ENCODE results near the gene DOLPP1.
"Not testable (repeated sequence)": the region's sequence is repeated elsewhere in the genome, so short reads cannot be mapped to it uniquely, and the experiment has no call there.

DOLPP1 gene, protein sequence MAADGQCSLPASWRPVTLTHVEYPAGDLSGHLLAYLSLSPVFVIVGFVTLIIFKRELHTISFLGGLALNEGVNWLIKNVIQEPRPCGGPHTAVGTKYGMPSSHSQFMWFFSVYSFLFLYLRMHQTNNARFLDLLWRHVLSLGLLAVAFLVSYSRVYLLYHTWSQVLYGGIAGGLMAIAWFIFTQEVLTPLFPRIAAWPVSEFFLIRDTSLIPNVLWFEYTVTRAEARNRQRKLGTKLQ

DNA sequence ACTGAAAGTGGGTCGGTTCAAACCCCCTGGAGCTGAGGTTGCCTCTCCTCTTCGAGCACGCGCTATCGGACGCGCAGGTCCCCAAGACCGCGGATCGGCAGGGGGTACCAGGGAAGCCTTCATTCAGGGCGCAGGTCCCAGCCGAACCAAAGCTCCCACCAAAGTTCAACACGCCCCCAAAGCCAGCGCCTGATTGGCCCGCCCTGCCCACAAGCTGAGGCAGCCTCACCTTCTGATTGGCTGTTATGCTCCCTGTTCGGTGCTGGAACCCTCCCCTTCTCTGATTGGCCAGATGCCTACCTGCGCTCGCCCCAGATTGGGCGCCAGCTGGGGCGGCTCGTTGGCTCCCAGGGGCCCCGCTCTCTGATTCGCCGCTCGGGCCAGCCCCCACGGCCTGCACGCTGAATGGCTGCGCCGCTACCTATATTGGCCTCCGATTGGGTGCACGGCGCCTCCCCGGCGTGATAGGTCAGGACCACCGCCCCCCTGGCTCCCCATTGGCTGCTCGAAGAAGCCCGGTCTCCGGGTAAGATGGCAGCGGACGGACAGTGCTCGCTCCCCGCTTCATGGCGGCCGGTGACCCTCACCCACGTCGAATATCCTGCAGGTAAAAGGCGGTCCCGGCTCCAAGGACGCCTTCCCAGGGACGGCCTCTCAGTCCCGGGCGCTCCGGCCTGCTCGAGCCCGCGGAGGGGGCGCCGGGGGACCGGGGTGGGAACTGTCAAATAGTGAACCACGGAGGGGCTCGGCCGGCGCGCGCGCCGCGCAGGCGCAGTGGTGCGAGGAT is at the start of gene DOLPP1:
DOLPP1 (plus strand) TSS at position 511 of the 787 bp plus-strand sequence; CDS start at position 532, 21 bp downstream.
- peak; percentile 96 for DNase-seq

DNA sequence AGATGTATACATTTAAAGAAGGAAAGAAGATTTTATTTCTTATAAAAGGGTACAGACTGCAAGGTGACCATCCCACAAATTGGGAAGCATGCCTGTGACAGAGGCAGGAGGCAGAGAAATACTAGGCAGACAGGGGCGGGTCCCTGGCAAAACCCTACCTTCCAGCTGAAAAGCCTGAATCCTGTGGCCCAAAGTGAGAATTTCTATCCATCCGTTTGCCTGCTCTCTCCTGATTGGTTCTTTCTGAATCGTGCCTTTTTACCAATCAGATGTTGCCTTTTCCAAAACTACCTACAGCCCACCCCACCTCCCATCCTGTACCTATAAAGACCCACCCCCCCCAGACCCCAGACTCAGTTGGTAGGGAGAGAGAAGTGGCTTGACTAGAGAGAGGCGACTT is 49.4 kb upstream of the DOLPP1 start:
- no peak for DNase-seq

DNA sequence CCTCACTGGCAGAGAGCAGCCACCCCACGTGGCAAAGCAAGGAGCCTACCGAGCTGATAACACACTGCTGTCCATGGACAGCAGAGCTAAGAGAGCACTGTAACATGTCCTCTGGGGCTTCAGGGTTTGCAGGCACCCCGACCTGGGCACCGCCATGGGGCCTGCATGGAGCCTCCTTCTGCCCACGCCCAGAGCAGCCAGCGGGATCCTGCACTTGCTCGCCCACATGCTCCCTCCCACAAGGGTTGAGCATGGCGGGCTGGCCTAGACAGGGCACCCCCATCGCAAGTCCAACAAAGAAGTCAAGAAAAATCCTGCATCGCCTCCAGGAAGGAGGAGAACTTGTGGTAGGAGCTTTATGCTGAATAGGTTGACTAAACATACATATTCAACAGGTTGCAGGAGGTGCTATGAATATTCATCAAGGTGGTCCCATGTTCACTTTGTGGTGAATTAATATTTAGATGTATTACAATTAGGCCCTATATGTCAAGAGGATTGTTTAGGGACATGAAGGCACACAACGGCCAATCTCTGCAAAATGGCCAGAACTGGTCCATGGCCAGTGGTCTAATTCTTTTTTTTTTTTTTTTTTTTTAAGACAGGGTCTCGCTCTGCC is 48.3 kb upstream of the DOLPP1 start:
- DNase-seq = no peak

DNA sequence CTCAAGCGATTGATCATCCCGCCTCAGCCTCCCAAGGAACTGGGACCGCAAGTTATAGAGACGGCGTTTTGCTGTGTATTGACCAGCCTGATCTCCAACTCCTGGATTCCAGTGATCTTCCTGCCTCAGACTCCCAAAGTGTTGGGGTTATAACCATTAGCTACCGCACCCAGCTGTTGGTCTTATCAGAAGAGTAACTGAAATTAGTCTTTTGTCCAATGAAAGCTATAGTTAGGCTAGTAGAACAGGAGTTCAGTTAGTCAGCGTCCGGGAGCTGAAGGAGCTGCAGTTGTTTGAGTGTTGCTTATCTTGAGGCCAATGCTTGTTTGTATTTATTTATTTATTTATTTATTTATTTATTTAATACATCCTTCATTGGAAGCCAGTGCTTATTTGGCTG is 47.7 kb upstream of the DOLPP1 start:
- DNase-seq = no peak

DNA sequence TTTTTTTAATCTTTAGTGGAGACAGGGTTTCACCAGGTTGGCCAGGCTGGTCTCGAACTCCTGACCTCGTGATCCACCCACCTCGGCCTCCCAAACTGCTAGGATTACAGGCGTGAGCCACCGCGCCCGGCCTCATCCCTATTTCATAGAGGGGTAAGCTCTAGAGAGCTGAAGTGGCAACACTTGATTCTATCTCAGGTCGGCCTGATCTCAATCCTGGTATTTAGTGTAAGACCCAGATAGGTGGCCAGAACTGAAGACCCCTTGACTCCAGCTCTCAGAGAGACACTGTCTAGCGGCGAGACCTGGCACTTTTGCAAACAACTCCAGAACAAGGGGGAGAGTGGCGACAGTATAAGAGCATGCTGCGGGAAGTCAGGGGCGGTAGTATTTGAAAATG is 45.1 kb upstream of the DOLPP1 start:
- DNase-seq = not testable (repeated sequence)

DNA sequence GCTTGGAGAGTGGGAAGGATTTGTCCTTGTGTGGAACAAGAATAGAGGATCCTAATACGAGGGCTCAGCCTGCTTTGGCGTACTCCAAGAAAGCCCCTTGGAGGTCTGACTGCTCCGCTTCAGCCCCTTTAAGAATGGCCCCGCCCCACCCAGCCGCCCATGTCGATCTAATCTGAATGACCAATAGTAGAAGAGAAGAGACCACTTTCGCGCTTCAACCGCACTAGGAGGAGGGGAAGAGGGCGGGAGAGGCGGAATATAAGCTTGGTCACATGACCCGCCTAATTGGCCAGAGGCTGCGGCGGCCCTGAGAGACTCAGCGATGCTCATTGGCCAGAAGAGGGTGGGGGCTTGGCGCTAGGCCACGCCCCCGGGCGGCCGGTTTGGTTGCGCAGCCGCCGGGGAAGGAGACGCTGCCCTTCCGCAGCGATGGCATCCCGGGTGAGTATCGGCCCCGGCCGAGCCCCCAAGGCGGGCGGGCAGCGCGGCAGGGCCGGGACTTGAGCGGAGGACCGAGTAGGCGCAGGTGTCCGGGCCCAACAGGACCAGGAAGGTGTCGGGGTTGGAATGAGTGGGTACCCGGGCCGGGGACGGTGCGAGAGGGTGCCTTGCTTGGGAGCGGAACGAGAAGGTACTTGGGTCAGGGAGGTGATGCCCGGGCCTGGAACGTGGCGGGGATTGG is 44.5 kb upstream of the DOLPP1 start, which contains the start of gene MIGA2:
MIGA2 (plus strand) TSS at position 386 of the 682 bp plus-strand sequence. CDS start 3,969 bp downstream, outside the sequence.
- peak; percentile 99 for DNase-seq

DNA sequence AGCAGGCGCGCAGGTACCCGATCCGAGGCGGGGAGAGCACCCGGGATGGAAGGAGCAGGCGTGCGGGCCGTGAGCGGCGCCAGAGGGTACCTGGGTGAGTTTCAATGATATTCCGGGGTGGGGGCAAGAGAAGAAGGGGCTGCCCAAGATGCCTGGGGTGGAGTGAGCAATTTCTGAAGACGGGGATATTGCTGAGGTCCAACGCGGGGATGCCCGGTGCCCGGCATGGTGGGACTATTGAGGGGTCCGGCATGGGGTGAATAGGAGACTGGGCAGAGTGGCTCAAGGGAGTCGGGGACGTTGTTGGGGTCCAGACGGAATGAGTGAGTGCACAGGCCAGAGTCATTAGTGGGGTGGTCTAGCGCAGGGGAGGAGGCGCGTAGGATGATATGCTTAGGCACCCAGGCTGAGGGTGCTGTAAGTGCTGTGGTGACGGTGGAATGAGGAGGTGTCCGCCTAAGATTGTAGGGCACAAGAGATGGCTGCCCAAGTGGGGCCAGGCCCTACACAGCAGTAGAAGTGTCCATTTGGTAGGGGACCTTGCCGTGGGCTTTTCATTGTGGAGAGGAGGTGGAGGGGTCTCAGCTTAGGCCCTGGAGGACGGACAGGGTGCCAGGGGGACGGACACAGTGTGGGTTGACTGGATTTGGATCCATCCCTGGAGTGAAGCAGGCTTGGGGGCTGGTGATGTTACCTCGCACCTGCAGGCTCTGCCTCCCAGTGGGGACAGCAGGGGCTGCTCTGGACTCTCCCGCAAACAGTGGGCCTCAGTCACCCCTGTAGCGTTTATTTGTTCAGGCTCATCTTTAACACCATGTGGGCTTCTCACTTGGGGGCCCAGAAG is 43.8 kb upstream of the DOLPP1 start:
- DNase-seq = no peak

DNA sequence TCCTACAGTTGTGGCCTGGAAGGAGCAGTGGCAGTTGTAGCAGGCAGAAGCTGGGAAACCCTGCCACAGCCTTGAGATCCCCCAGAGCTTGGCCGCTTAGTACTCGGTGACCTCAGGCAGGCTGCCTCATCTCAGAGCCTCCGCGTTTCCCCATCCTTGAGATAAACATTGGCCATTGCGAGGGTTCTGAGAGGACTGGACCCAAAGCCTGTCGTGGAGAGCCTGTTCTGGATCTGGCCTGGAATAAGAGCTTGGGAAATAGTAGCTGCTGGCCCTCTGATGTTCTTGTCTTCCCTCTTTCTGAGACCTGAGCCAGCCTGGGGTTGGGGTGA is 43.2 kb upstream of the DOLPP1 start:
- no peak for DNase-seq

DNA sequence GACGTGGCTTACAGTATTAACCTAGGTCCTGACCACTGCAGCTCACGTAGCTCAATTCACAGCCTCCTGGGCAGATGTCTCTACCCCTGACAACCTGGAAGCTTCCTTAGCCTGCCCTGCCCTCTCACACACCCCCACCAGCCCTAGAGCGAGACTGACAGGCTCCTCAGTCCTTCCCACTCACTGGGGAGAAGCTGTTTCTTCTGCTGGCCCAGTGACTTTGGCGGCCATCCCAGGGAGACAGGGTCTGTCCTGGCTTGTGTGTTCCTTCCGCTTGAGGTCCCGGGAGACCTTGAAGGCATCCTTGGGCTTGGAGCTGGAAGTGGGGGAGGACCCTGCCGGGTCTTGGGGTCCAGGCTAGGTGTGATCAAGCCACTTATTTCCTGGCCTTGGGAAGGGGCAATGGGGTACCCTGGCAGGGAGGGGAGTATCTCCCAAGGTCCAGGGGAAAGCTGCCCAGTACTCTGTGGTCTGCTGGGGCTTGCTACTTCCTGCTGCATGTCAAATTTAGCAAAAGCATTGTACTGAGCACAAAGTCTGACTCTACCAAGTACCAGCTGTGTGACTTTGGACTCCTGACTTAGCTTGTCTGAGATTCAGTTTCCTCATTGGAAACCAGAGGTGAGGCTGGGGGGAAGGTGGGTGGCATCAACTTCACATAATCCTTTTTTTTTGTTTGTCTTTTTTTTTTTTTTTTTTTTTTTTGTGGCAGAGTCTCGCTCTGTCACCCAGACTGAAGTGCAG is 42.6 kb upstream of the DOLPP1 start:
- DNase-seq = no peak

DNA sequence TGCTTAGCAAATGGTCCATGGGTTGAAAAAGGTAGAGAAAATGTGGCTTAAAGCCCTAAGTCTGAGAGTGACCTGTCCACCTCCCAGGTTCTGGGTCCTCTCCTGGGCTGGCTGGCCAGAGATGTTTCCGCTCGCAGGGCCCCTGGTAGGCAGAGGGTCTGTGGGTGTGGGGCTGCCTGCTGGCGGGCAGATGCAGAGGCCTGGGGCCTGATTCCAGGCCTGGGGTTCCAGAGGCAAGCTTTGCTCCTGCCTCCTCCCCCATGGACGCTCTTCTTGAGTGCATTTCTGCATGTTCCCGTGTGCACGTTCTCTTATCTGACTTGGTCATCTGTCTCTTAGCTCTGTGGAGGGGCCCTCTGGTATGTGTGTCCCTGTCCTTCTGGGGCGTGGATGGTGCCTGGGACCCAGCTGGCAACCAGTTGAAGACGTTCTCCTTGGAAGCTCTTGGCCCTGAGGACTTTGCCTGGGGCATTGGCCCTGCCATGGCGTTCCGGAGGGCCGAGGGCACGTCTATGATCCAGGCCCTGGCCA is 40.7 kb upstream of the DOLPP1 start:
- no peak for DNase-seq

DNA sequence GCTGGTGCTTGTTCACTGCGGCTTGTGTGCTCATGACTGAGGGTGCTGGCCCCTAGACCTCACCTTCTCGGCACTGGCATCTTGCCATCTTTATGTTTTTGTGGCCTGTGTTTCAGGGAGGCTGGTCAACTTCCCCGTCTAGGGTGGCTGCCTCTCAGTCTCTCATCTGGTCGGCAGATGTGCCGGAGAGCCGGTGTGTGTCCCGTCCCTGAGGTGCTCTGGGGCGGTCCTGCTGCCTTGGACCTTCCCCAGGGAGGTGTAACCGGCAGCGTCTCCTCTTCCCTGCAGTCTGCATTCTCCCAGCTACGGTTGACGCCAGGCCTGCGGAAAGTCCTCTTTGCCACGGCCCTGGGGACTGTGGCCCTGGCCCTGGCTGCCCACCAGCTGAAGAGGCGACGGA is 38.9 kb upstream of the DOLPP1 start:
- no peak for DNase-seq

DNA sequence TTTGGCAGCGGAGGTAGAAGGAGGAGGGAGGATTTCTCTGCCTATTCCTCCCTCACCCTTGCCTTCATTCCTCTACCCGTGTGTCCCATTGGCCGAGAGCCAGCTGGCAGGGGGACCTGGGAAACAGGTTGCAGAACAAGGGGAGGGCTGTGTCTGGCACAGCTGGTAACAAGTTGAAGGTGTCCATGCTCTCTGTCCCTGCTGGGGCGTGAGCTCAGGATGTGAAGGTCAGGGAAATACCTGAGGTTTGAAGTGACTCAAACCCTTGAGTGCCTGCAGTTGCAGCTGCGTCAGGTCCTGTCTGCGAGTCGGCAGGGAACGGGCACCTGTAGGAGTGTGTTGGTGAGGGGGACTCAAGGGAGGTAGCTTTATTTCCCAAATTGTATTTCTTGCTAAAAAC is 28.3 kb upstream of the DOLPP1 start:
- DNase-seq = no peak

DNA sequence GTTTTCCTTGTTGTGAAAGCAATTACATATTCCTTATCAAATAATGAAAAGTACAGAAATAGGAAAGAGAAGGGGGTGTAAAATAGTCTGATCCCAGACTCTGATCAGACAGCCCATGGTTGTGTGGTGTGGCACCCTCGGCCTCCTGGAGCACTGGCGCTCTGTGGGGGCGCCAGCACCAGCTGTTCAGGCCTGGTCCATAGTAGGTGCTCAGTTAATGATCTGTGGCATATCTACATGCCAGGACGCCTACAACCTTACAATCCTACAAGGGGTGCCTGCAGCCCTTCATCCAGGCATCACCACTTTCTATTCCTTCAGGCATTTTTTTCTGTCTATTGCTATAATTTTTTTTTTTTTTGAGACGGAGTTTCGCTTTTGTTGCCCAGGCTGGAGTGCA is 27.9 kb upstream of the DOLPP1 start:
- no peak for DNase-seq

DNA sequence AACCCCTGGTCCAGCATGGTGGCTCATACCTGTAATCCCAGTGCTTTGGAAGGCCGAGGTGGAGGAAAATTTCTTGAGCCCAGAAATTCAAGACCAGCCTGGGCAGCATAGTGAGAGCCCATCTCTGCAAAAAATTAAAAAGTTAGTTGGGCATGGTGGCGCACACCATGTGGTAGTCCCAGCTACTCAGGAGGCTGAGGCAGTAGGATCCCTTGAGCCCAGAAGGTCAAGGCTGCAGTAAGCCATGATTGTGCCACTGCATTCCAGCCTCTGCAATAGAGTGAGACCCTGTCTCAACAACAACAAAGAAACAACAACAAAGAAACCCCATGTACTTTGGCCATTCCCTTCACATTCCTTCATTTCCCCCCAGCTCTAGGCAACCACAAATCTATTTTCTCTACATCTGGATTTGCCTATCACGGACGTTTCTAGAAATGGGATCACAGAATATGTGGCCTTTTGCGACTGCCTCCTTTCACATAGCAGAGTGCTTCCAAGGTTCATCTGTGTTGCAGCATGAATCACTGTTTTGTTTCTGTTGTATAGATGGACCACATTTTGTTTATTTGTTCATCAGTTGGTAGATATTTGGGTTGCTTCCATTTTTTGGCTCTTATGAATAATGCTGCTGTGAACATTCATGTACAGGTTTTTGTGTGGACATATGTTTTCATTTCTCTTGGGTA is 26.6 kb upstream of the DOLPP1 start:
- DNase-seq = no peak

DNA sequence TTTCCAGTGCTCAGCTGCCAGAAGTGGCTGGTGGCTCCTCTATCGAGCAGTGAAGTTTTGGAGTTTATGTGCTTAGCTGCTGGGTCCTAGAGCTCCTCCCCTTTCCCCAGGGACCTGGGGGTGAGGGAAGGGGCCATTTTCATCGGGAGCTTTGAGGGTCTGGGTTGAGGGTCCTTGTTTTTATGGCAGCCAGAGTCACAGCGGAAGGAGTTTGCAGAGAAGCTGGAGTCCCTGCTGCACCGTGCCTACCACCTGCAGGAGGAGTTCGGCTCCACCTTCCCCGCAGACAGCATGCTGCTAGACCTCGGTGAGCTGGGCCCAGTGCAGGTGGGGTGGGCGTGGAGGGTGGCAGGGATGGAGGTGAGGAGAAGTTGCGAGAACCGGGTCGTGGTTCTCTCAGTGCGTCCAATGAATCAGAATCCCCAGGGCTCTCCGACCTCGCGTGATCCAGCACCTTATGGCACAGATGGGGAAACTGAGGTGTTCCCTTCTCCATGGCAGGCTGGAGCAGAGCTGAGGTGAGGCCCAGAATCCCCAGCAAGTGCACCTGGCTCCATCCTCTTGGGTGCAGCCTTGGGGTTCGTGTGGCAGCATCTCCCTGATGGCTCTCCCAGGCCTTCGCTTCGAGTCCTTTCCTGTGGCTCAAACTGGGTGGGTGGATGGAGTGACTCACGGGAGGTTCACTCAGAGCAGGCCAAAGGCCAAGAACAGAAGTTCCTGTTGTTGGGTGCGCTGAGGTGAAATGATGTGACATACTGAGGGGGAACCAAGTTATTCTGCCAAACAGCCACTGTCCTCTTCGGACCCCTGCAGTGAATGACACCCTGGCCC is 21.7 kb upstream of the DOLPP1 start:
- DNase-seq = no peak

DNA sequence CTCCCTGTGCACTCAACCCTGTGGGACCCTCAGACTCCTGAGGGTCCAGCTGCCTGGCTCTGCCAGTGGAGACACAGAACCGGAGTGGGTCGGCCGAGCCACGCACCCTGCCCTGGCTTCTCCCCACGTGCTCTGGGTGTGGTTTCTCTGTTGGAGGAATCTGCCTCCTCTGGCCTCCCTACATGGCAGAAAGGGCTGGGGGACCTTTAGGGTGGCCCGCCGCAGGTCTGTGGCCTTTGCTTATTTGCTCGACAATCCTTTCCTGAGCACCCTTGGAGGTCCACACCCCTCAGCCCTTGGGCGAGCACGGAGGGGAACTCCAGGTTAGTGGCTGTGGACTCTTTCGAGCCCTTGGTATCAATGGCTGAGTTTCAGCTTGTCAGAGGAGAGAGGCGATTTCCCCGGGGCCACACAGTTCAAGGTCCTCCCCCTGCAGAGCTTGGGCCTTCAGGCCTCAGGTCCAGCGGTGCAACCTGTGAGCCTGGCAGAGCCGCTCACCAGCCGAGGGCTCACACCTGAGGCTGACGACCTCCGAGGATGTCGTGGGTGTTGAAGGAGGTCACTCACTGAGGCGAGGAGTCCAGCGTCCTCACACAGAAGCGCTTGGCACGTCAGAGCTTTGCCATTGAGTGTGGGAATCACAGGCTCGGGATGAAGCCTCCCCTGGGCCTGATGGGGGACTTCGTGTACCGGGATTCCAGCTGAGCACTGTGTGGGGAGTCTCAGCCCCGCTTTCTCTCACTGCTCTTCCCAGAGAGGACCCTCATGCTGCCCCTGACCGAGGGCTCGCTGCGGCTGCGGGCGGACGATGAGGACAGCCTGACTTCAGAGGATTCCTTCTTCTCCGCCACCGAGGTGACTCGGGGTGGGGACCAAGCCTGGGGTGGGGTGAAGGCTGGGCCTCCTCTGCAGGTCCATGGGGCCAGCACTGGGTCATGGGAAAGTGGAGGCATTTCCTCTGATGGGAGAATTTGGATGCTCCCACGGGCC is 20.8 kb upstream of the DOLPP1 start:
- DNase-seq = no peak

DNA sequence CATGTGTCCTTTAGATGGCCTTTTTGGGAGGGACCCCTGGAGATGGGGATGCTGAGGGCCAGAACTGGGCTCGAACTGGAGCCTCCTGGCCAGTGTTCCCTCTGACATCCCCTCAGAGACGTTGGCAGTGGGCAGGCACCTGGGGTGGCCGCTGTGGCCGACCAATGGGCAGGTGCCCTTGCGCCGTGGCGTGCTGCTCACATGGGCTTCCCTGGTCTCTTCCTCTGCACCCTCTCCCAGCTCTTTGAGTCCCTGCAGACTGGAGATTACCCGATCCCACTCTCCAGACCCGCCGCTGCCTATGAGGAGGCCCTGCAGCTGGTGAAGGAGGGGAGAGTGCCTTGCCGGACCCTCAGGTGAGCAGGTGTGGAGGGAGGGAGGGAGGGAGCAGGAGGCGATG is 19.9 kb upstream of the DOLPP1 start:
- DNase-seq = no peak

DNA sequence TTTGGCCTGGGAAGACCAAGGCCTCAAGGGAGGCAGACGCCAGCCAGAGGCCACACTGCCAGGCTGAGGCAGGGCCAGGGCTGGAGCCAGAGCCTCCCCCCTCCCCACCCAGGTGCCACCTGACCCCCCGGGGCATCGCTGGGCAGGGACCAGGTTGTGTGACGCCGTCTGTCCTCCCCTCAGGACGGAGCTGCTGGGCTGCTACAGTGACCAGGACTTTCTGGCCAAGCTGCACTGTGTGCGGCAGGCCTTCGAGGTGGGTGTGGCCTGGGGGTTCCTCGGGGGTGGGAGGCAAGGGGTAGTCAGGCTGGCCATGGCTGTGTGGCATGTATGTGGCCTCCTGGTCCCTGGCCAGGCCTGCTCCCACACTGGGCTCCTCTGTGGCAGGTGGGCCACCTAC is 17.9 kb upstream of the DOLPP1 start:
- no peak for DNase-seq

DNA sequence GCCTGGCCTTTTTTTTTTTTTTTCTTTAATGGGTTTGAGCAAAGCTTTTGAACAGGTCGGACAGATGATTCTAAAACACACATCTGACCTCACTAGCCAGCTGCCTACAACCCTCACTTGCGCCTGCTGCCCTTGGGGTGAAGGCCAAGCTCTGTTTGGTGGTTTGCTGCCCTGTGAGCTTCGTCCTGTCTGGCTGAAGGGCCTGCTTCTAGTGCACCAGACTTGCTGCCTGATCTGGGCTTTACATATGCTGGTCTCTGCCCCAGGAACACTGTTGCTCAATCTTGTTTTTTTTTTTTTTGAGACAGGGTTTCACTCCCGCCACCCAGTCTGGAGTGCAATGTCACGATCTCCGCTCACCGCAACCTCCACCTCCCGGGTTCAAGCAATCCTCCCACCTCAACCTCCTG is 16.4 kb upstream of the DOLPP1 start:
- DNase-seq = no peak

Data from SHP77 treated with DMSO at 0.1 percent for 48 hours (cell line).